GM19238 (cell line): Measurements from ENCODE around the gene TRAPPC8.
"Not testable (repeated sequence)": the region's sequence is repeated elsewhere in the genome, so short reads cannot be mapped to it uniquely, and the experiment has no call there.

Experiments used
- DNase-seq: peaks from one replicate; pipeline ENCODE4 v3.0.0; 2011; ENCODE audit warnings: low spot score; ENCODE audit not compliant: insufficient read length

Gene TRAPPC8

GRCh38 chr18:31875301-31875700 is 67.6 kb downstream of the TRAPPC8 start:
- DNase-seq: no peak

GRCh38 chr18:31863103-31863502 is 79.8 kb downstream of the TRAPPC8 start:
- DNase-seq: no peak

DNA sequence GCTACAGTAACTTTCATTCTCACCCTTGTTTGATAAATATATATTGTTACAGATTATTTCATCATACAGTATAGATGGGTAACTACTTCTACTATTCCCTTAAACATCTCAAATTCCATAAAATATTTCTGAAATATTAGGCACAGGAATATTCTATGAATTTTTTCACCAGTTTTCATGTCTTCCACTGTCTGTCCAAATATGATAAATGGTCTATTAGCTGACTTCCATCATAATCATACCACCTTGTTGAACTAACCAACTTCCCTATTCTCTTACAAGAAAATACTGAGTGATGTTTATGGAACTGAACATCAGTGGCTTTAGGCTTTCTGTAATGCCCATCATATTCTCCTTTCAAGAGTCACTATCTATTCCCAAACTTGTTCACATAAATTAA is 82.4 kb downstream of the TRAPPC8 start:
- DNase-seq: no peak

GRCh38 chr18:31857526-31858106 is 85.3 kb downstream of the TRAPPC8 start:
- no peak for DNase-seq

- DNase-seq: no peak
These were observed 92.1 kb downstream of the TRAPPC8 start for GRCh38 chr18:31850844-31851243.

DNA sequence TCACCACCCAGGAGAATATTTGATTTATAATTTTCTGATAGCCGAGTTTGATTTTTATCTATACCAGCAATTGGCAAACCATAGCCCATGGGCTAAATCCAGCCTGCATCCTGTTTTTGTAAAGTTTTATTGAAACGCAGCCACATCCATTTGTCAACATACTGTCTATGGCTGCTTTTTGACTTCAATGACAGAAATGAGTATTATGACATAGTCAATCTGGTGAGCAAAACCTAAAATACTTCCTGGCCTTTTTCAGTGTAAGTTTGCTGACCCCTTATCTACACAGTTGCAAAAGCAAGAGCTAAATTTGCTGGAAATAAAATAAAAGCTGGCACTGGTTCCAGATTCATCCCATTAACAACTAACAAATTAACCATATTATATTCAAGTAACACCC is 102.4 kb downstream of the TRAPPC8 start:
- no peak for DNase-seq

GRCh38 chr18:31837879-31838278 is 105.0 kb downstream of the TRAPPC8 start:
- DNase-seq: no peak

DNA sequence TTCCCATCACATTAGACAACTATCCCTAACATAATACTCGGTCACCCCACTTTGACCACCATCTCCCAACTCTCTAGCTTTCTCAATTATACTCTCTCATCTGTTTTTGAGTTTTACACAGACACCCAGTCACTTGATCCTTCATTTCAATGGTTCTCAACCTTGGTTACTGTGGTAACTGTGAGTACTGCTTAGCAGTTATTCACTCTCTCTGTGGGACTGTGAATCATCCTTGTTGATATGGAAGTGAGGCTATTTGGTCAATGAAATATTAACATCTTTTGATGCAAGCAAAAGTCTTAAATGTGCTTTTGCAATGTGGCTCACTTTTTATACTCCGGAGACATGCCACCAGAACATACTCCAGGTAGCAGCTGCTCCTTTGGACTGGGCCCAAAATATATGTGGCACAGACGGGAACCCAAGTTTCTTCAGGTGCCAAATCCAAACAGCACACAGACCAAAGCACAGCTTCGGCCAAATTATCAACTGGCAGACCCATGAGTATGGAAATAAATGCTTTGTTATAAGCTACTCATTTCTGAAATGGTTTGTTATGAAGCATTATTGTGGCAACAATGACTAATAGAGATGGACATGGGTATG is 107.3 kb downstream of the TRAPPC8 start:
- no peak for DNase-seq

GRCh38 chr18:31831903-31832302 is 111.0 kb downstream of the TRAPPC8 start:
- DNase-seq: no peak

DNA sequence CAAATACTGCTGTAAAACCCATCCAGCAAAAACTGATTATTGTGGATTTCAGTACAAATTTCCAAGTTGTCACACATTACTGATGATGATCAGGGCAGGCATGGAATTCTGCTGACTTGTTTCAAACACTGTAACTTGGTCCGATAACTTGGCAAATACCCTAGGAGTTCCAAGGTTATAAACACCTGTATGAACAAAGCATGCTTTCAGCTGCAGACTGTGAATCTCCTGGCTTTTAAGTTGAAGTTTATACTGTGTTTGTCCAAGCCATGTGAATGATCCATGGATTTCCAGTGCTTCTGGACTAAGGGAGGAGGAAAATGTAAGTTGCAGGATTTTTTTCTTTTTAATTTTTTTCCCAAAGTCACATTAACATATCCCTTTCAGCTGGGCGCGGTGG is 112.2 kb downstream of the TRAPPC8 start:
- DNase-seq: no peak

GRCh38 chr18:31828613-31829012 is 114.3 kb downstream of the TRAPPC8 start:
- DNase-seq: no peak

GRCh38 chr18:31826673-31827325 is 116.1 kb downstream of the TRAPPC8 start:
- DNase-seq: not testable (repeated sequence)

GRCh38 chr18:31825772-31826171 is 117.2 kb downstream of the TRAPPC8 start:
- DNase-seq: no peak

GRCh38 chr18:31821545-31822171 is 121.3 kb downstream of the TRAPPC8 start:
- DNase-seq: no peak

GRCh38 chr18:31819925-31820229 is 123.1 kb downstream of the TRAPPC8 start:
- no peak for DNase-seq

DNA sequence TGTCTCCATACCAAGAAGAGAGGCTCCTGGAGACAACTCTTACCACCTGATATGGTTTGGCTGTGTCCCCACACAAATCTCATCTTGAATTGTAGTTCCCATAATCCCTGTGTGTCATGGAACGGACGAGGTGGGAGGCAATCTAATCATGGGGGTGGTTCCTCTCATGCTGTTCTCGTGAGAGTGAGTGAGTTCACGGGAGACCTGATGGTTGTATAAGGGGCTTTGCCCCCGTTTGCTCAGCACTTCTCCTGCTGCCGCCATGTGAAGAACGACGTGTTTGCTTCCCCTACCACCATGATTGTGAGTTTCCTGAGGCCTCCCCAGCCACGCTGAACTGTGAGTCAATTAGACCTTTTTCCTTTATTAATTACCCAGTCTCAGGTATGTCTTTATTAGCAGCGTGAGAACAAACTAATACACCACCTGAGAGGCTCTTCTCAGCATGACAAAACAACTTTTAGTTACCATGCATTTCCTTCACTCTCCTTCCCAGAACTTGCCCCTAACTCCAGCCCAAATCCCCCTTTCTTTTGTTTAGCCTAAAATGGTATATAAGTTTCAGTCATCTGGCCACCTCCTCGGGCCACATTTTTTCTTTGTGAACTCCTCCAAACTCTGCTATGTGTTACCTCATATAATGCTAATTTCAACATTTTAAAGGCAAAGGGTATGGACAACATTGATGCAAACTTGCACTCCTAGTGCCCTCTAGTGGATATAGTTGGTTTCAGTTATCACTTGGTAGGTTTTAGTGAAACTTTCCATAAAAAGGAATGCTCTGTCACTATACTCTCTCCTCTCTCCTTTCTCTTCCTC is 123.6 kb downstream of the TRAPPC8 start:
- no peak for DNase-seq

- no peak for DNase-seq
These were observed 128.8 kb downstream of the TRAPPC8 start for GRCh38 chr18:31814132-31814531.

GRCh38 chr18:31810336-31811130 is 132.4 kb downstream of the TRAPPC8 start:
- not testable (repeated sequence) for DNase-seq

- not testable (repeated sequence) for DNase-seq
These were observed 133.9 kb downstream of the TRAPPC8 start for GRCh38 chr18:31809049-31809448.

GRCh38 chr18:31801078-31801477 is 141.8 kb downstream of the TRAPPC8 start:
- DNase-seq: no peak

DNA sequence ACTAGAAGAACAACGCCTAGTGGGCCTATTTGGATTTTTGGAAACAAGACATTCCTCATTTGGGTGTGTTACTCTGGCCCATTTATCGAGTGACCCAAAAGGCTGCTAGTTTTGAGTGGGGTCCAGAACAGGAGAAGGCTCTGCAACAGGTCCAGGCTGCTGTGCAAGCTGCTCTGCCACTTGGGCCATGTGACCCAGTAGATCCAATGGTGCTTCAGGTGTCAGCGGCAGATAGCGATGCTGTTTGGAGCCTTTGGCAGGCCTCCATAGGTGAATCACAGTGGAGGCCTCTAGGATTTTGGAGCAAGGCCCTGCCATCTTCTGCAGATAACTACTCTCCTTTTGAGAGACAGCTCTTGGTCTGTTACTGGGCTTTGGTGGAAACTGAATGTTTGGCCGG is 143.7 kb downstream of the TRAPPC8 start:
- DNase-seq: not testable (repeated sequence)
